OCI-LY3 (cell line): ENCODE measurements around the gene BCOR.

Experiments
- H2AFZ ChIP-seq: fragments of 200-600, 300-600 bp; shearing (Covaris generic); 2 replicates; pipeline ENCODE4 v1.6.0; 2014; ENCODE audit warnings: antibody characterized with exemption, low read depth, low read length
- H3K27ac ChIP-seq: fragments of 200-600, 300-600 bp; sonication (generic); 2 replicates; pipeline ENCODE4 v1.5.1; 2014; ENCODE audit warnings: mild to moderate bottlenecking, low read length, moderate library complexity, mixed read lengths
- H3K27me3 ChIP-seq: fragments of 200-600, 300-600 bp; sonication (generic); 2 replicates; pipeline ENCODE4 v1.6.1; 2014; ENCODE audit warnings: low read depth, low read length, mixed read lengths
- H3K36me3 ChIP-seq: fragments of 200-600, 300-600 bp; sonication (generic); replicated peaks from 2 replicates; pipeline ENCODE3; 2014; ENCODE audit warnings: low read depth, low read length, mixed read lengths
- H3K4me1 ChIP-seq: fragments of 300-600, 200-600 bp; sonication (generic); 2 replicates; pipeline ENCODE4 v1.6.1; 2014; ENCODE audit warnings: low read length, mixed read lengths
- H3K4me2 ChIP-seq: fragments of 200-600, 300-600 bp; sonication (generic); 2 replicates; pipeline ENCODE4 v1.6.1; 2014; ENCODE audit warnings: low read length, mixed read lengths
- H3K4me3 ChIP-seq: fragments of 300-600, 200-600 bp; sonication (generic); 2 replicates; pipeline ENCODE4 v1.5.1; 2014; ENCODE audit warnings: antibody characterized with exemption, mild to moderate bottlenecking, low read length, moderate library complexity
- H3K79me2 ChIP-seq: fragments of 300-600, 200-600 bp; shearing (Covaris generic); 2 replicates; pipeline ENCODE4 v1.6.1; 2014; ENCODE audit warnings: mild to moderate bottlenecking, low read length, mixed read lengths
- H3K9ac ChIP-seq: fragments of 300-600, 200-600 bp; shearing (Covaris generic); 2 replicates; pipeline ENCODE4 v1.6.0; 2014; ENCODE audit warnings: mild to moderate bottlenecking, low read length, moderate library complexity
- H3K9me3 ChIP-seq: fragments of 200-600, 300-600 bp; shearing (Covaris generic); 2 replicates; pipeline ENCODE4 v1.6.1; 2014; ENCODE audit warnings: low read length, mixed read lengths; ENCODE audit not compliant: insufficient read depth
- H4K20me1 ChIP-seq: fragments of 200-600, 300-600 bp; sonication (generic); 2 replicates; pipeline ENCODE4 v1.6.1; 2016; ENCODE audit warnings: low read length, mixed read lengths; ENCODE audit not compliant: insufficient read depth
- EZH2phosphoT487 ChIP-seq: fragments of 200-600 bp; shearing (Covaris generic); IDR thresholded peaks from 2 replicates; pipeline ENCODE4 v1.6.1; 2018; ENCODE audit warnings: antibody characterized with exemption, mixed run types, low read depth
- TF ChIP-seq, protein P1 (sequence below): fragments of 200-600, 300-600 bp; sonication (generic); IDR thresholded peaks from 2 replicates; pipeline ENCODE4 v1.5.1; 2014; ENCODE audit warnings: antibody characterized with exemption, low read length, low read depth

The BCOR gene

DNA sequence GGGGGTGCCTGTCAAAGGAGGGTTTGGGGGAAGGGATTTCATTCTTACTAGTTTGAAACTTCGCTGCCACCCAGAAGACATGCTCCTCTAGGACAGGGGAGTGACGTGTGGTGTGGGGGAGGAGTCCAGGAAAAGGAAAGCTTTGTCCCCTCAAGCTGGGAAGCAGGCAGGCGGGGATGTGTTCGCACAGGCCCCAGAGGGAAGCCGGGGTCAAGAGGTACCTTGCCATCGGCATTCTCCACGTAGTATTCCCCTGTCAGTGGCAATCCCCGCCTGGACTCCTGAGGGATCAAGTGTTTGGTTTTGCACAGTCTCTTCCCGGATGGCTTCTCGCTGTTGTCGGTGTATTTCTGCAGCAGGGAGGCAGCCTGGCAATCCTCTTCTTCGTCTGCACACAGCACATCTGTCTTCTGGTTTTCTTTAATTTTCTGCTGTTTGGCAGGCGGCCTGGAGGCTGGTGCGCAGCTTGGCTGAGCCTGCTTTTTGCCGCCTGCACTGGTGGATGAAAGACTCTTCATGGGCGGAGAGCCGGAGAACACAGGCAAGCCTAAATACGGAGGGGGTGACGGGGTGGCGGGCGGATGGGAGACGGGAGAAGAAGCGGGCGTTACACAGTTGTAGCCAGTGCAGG lies 35.1 kb downstream of the BCOR start:
- Histone ChIP-seq H3K9me3 (no peaks in the 10 kb centered on the region), H3K79me2 (peaks cover 7% of the 10 kb centered on the region; the same call in 1 of the 2 replicates), H3K4me3 (no peak overlapping the region), H3K4me1 (no peaks in the 10 kb centered on the region), H3K27ac (no peak overlapping the region), H3K36me3 (peaks cover 42% of the 10 kb centered on the region), H2AFZ (no peak overlapping the region), H3K27me3 (no peaks in the 10 kb centered on the region), H3K9ac (no peak overlapping the region), H4K20me1 (peaks cover 40% of the 10 kb centered on the region), H3K4me2 (no peak overlapping the region)
- no peak for TF ChIP-seq EZH2phosphoT487
- TF ChIP-seq, protein P1, sequence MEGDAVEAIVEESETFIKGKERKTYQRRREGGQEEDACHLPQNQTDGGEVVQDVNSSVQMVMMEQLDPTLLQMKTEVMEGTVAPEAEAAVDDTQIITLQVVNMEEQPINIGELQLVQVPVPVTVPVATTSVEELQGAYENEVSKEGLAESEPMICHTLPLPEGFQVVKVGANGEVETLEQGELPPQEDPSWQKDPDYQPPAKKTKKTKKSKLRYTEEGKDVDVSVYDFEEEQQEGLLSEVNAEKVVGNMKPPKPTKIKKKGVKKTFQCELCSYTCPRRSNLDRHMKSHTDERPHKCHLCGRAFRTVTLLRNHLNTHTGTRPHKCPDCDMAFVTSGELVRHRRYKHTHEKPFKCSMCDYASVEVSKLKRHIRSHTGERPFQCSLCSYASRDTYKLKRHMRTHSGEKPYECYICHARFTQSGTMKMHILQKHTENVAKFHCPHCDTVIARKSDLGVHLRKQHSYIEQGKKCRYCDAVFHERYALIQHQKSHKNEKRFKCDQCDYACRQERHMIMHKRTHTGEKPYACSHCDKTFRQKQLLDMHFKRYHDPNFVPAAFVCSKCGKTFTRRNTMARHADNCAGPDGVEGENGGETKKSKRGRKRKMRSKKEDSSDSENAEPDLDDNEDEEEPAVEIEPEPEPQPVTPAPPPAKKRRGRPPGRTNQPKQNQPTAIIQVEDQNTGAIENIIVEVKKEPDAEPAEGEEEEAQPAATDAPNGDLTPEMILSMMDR, result no peak

DNA sequence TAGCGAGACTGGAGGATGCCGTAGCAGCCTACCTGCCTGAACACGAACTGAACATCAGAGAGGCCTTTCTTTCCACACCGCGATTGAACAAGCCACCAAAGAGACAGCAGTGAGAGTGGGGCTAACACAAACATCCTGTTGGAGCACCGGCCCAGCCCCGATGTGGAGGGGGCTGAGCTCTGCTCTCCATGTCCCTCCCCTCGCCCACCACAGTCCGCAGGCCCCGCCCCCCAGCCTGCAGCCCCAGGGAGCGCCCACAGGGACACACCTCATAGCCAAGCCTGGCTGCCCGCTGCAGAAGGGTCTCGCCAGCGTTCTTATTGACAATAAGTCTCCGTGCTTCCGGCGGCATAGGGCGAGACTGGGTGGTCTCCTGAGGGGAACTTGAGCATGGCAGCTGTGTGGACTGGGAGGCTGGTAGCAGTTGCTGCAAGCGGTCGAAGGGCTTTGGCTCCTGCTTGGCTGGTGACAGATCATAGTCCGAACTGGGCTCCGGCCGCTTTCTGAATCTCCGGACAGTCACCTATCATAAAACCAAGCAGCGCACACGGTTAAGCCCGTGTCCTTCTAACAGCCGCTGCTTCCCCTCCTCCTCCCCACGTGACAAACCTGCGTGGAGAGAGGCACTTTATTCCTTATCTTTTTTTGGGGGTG lies 35.8 kb downstream of the BCOR start:
- Histone ChIP-seq H3K27ac (no peak overlapping the region), H4K20me1 (peaks cover 34% of the 10 kb centered on the region), H3K36me3 (peaks cover 45% of the 10 kb centered on the region), H3K9ac (no peak overlapping the region), H3K79me2 (peaks cover 2% of the 10 kb centered on the region; the same call in 1 of the 2 replicates), H3K4me2 (no peak overlapping the region), H3K9me3 (no peaks in the 10 kb centered on the region), H3K4me3 (no peak overlapping the region), H3K4me1 (no peaks in the 10 kb centered on the region), H3K27me3 (no peaks in the 10 kb centered on the region), H2AFZ (no peak overlapping the region)
- TF ChIP-seq EZH2phosphoT487, result no peak
- TF ChIP-seq, protein P1, result no peak

DNA sequence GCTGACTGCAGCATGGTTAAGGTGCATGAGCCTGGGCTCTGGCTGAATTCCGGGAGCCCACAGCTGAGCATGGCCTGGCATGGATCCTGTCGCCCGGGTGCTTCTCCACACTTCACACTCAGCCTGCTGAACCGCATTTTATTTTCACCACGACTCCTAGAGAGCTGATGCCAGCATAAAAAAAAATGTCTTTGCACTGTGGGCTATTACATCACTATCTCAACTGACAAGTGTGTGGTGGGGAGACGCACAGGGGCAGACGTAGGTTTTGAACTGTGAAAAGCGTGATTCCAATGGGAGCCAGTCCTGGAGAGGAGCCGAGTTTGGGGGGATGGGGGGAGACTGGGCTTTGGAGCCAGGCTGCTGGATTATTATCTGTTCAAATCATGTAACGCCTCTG lies 36.8 kb downstream of the BCOR start:
- no peaks in the 10 kb centered on the region for H3K9me3 ChIP-seq
- no peak overlapping the region for H3K27ac ChIP-seq
- TF ChIP-seq, protein P1, result no peak
- TF ChIP-seq EZH2phosphoT487, result no peak
- H4K20me1 ChIP-seq, result peaks cover 25% of the 10 kb centered on the region
- H3K4me2 ChIP-seq, result no peak overlapping the region
- peaks cover 53% of the 10 kb centered on the region for H3K36me3 ChIP-seq
- H3K27me3 ChIP-seq, result no peaks in the 10 kb centered on the region
- H3K4me1 ChIP-seq, result no peaks in the 10 kb centered on the region
- H3K79me2 ChIP-seq, result no peaks in the 10 kb centered on the region; the same call in 1 of the 2 replicates
- H3K9ac ChIP-seq, result no peak overlapping the region
- no peak overlapping the region for H3K4me3 ChIP-seq
- no peak overlapping the region for H2AFZ ChIP-seq

DNA sequence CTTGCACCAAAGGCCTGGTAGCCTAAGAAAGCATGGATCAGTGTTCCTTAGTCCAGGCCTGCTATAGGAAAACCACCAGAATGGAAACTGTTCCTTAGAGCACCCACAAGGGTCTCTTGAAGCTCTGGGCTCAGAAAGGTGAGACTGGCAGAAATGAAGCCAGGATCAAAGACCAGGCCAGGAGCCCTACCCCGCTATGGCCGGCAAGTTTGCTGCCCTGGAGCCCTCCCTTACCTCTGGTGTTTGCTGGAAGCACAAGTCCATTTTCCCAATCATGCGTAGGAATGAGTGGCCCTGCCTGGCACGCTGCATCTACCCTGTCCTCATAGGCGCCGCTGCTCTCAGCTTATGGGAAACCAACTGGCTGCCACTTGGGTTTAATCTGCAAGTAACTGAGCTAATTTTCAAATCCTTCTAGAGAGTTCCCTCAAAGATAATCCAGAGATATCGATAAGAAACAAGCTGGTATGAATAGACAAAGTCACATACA lies 37.4 kb downstream of the BCOR start:
- no peaks in the 10 kb centered on the region for H3K27me3 ChIP-seq

More for the DNA sequence above, 37.4 kb downstream of the BCOR start:
- Histone ChIP-seq H2AFZ (no peak overlapping the region), H3K9me3 (no peaks in the 10 kb centered on the region), H3K4me2 (no peak overlapping the region), H3K4me1 (no peaks in the 10 kb centered on the region), H3K36me3 (peaks cover 54% of the 10 kb centered on the region), H3K79me2 (no peaks in the 10 kb centered on the region; the same call in 1 of the 2 replicates), H3K4me3 (no peak overlapping the region), H4K20me1 (peaks cover 20% of the 10 kb centered on the region), H3K27ac (no peak overlapping the region), H3K9ac (no peak overlapping the region)
- TF ChIP-seq EZH2phosphoT487, result no peak
- TF ChIP-seq, protein P1, result no peak
